Testis (tissue), 3 donors: ENCODE results near the gene LCN9. TPM values are rescaled to one million over a fixed set of nuclear protein-coding genes. Genes with fewer than 3 reads are reported as not detected.
A peak's percentile ranks its signal among the peaks of the same experiment; 100 is the strongest.

ENCODE experiments used
- DNase-seq: peaks from one replicate; pipeline ENCODE4 v3.0.0-alpha.2; 2019
- H3K27ac ChIP-seq, 2 donors: fragments of 200-600 bp; sonication (generic); one replicate each; pipeline ENCODE4 v1.5.1; 2019
- H3K27me3 ChIP-seq: fragments of 200-600 bp; sonication (generic); one replicate; pipeline ENCODE4 v1.5.1; 2019
- H3K36me3 ChIP-seq: fragments of 200-600 bp; sonication (generic); one replicate; pipeline ENCODE4 v1.5.1; 2017; ENCODE audit warnings: low read depth; ENCODE audit errors: missing control alignments
- H3K4me1 ChIP-seq: fragments of 200-600 bp; sonication (generic); one replicate; pipeline ENCODE4 v1.5.1; 2019
- H3K4me3 ChIP-seq, 2 donors: fragments of 200-600 bp; sonication (generic); one replicate each; pipeline ENCODE4 v1.5.1; 2017 to 2019
- H3K9me3 ChIP-seq: fragments of 200-600 bp; sonication (generic); one replicate; pipeline ENCODE4 v1.5.1; 2017
- CTCF ChIP-seq, 3 experiments: fragments of 450-650 bp in 2 of 3; fragments of 200-600 bp in 1 of 3; sonication (generic) in 1 of 3; IDR thresholded peaks; one replicate each; pipeline ENCODE4 v1.5.1; 2016 to 2019; ENCODE audit warnings: antibody characterized with exemption in 3 of 3, mild to moderate bottlenecking in 2 of 3, moderate library complexity in 1 of 3
- POLR2A ChIP-seq: fragments of 450-650 bp; IDR thresholded peaks from one replicate; pipeline ENCODE4 v1.6.1; 2017; ENCODE audit warnings: antibody characterized with exemption, mild to moderate bottlenecking, moderate library complexity
- WGBS, 2 donors: methylation state at CpG; one replicate each; pipeline ENCODE4 v1.1.5; 2018; 5-methylcytosine and 5-hydroxymethylcytosine counted together
- intact Hi-C: fragments of 100-400 bp; cut with DNase I; formaldehyde crosslinking; loops from one replicate; pipeline ENCODE4 v1.15.1; 2023; ENCODE audit warnings: low total_unique reads
- polyA plus RNA-seq: library from polyadenylated mRNA; stranded (reverse); fragments of 350-450 nt; fragmentation: Illumina TruSeq; extraction: RNeasy Lipid Tissue Mini Kit (QIAGEN cat#74804); gene quantifications from one replicate; pipeline ENCODE4 v1.2.3, GENCODE V29; 2014; ENCODE audit warnings: low read depth, low replicate concordance; ENCODE audit not compliant: insufficient read depth
- total RNA-seq, 2 donors: library from RNA; depleted of rRNA; stranded (reverse); fragments of >200 nt; gene quantifications; one replicate each; pipeline ENCODE4 v1.2.3, GENCODE V29; 2016

Gene LCN9
- total and polyA plus RNA-seq, 3 donors from 2014 or later, result 0.68 TPM; not detected in 2

- no peak overlapping the region for H3K4me3 ChIP-seq
- H3K4me1 ChIP-seq, result peaks cover 26% of the 10 kb centered on the region
- intact Hi-C loops, result no loop called here
- no peaks in the 10 kb centered on the region for H3K9me3 ChIP-seq
- H3K36me3 ChIP-seq, result no peaks in the 10 kb centered on the region
- H3K27ac ChIP-seq, result no peak overlapping the region
- no peaks in the 10 kb centered on the region for H3K27me3 ChIP-seq
- TF ChIP-seq CTCF (IDR thresholded peaks at IDR 0.05) (no peak), POLR2A (no peak)
- DNase-seq, result peak; percentile 76
- WGBS, 2 donors, result 37 to 65% methylated on average over 13 to 14 of the region's 14 CpGs
These were observed 42.3 kb downstream of the LCN9 start for GRCh38 chr9:135705376-135705775.

DNA sequence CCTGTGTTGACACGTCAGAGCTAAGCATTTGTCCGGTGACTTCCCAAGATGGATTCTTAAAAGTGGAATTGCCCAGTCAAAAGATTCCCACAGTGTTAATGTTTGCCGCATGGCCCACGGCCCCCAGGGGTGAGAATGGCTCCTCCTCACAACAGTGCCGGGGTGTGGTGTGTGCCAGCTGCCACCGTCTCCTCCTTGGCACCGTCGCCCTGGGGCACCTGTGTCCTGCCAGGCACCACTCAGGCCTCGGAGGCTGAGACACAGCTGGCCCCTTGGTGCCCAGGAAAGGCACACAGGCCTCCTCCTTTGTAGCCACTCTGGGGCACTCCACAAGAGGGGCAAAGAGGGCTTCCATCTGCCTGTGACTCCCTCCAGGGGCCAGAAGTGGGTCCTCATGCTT lies 43.2 kb downstream of the LCN9 start:
- Histone ChIP-seq H3K27me3 (no peaks in the 10 kb centered on the region), H3K9me3 (no peaks in the 10 kb centered on the region), H3K27ac (no peak overlapping the region), H3K4me1 (peaks cover 26% of the 10 kb centered on the region), H3K36me3 (no peaks in the 10 kb centered on the region), H3K4me3 (no peak overlapping the region)
- no peak for DNase-seq
- WGBS, 2 donors, result 82 to 87% methylated on average over 4 to 9 of the region's 9 CpGs
- intact Hi-C loops, result no loop called here
- TF ChIP-seq CTCF (IDR thresholded peaks at IDR 0.05) (no peak), POLR2A (no peak)

DNA sequence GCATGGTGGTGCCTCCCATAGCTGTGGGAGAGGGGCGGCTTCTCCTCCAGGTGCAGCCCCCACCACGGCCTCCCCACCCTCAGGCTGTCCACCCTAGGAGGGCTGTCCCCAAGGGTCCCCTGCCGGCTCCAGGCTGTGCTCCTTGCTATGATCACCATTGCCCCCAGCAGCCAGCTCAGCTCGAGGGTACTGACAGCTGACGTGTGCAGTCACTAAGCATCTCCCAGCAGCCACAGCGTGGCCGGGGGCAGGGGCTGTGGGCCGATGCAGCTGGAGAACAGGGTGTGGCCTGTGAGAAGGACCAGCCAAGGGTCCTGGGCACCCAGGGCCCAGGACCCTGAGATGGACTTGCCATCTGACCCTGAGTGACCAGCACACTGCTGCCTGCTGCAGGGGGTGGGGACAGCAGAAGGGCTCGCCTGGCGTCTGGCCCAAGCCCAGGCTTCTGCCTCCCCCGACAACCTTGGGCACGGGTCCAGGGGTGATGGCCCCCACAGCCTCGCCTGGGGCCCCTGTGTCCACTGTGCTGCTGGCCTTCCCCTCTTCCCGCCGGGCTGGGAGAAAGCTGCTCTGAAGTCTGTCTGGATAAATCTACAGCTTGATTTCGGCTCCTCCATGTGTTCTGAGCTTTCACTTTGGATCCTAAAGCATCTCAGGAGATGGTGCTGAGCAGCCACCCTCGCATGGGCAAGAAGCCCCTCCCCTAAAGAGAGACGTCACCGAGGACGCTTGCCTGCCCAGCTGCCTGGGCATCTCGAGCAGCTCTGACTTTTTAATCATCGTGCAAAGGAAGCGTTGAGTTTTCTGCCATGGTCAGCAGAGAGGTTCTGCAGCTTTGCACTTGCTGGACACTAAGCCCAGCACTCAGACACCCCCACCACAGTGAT lies 44.4 kb downstream of the LCN9 start:
- Histone ChIP-seq H3K9me3 (no peaks in the 10 kb centered on the region), H3K27me3 (no peaks in the 10 kb centered on the region), H3K27ac (no peak overlapping the region), H3K4me3 (no peak overlapping the region), H3K36me3 (no peaks in the 10 kb centered on the region), H3K4me1 (peaks cover 25% of the 10 kb centered on the region)
- DNase-seq, result peak; percentile 47
- TF ChIP-seq POLR2A, result no peak
- TF ChIP-seq CTCF (IDR thresholded peaks at IDR 0.05), result no peak
- intact Hi-C loops, result no loop called here
- 24 to 39% methylated on average over 17 to 23 of the region's 23 CpGs for WGBS, 2 donors

DNA sequence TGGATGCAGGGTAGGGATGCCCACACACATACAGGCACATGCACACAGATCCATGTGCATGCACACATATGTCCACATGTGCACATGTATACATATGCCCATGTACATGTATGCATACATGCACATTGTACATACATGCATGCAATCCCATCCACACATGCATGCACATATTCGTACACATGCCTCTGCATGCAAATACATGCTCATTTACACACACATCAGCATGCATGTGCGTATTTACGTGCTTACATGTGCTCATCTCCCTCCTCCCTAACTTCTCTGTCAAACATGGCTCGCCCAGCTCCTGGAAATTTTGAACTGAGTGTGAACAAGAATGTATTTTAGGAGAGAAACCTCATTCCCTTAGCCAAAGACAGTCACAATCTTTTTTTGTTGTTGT lies 45.1 kb downstream of the LCN9 start:
- no peak overlapping the region for H3K27ac ChIP-seq
- intact Hi-C loops, result no loop called here
- H3K4me1 ChIP-seq, result peaks cover 31% of the 10 kb centered on the region
- no peaks in the 10 kb centered on the region for H3K27me3 ChIP-seq
- TF ChIP-seq POLR2A, result no peak
- TF ChIP-seq CTCF (IDR thresholded peaks at IDR 0.05), result no peak
- H3K4me3 ChIP-seq, result no peak overlapping the region
- no peaks in the 10 kb centered on the region for H3K36me3 ChIP-seq
- no peaks in the 10 kb centered on the region for H3K9me3 ChIP-seq
- 88 to 91% methylated on average over 4 of the region's 4 CpGs for WGBS, 2 donors
- DNase-seq, result no peak

- Histone ChIP-seq H3K4me1 (peaks cover 18% of the 10 kb centered on the region), H3K27me3 (no peaks in the 10 kb centered on the region), H3K27ac (no peak overlapping the region), H3K4me3 (no peak overlapping the region), H3K36me3 (no peaks in the 10 kb centered on the region), H3K9me3 (no peaks in the 10 kb centered on the region)
- intact Hi-C loops, result no loop called here
- TF ChIP-seq POLR2A, result no peak
- TF ChIP-seq CTCF (IDR thresholded peaks at IDR 0.05), result no peak
- DNase-seq, result no peak
- 90 to 94% methylated on average over 4 to 12 of the region's 12 CpGs for WGBS, 2 donors
These were observed 48.3 kb downstream of the LCN9 start for GRCh38 chr9:135711391-135711790.
